Measurements from ENCODE around the gene MRGPRF. TPM values are rescaled to one million over a fixed set of nuclear protein-coding genes. Genes with fewer than 3 reads are reported as not detected.

Gene MRGPRF
- total and polyA plus RNA-seq, 8 donors: 6.7 to 123 (median 20.8) TPM

DNA sequence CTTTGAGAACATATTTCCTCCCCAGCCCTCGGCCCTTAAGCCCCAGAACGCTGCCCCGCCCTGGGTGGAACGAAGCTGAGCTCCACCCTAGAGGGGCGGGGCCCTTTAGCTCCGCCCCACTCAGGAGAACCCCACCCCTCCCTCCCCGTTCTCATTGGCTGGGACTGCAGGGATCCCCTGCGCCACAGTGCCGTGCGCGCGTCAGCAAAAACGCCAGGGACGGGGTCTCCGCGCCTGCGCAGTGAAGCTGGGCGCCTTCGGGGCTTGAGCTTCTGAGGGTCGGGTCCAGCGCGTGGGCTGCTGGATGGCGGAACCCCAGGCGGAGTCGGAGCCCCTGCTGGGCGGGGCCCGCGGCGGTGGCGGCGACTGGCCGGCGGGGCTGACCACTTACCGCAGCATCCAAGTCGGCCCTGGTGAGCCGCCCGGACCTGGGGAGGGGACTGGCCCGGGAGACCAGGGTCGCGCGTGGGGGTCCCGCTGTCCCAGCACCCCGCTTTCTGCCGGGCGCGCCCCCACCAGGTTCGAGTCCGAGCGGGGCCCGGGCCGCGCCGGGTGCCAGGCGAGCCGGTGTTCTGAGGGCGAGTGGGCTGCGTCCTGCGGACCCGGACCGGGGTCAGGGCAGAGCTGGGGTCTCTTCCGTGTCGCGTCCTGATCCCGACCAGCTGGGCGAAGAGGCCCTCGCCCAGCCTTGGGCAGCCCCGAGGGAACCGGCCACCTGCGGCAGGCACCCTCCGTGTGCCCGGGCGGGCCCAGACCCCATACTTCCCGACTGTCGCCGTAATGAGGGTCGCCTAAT is 35.8 kb upstream of the MRGPRF start, which contains the start of gene TPCN2:
TSS of gene TPCN2 (plus strand) at position 239 of the 796 bp plus-strand sequence. CDS start at position 305, 66 bp downstream.
- peak; percentile 92 to 99 for DNase-seq
- Histone ChIP-seq H3K4me1 (peaks cover 41 to 66% (median 54%) of the 10 kb centered on the region in 4 donors), H3K4me3 (peak within 1 kb of the TSS; percentile 66 to 98 (median 80)), H3K27me3 (no peaks in the 10 kb centered on the region), H3K27ac (peak within 1 kb of the TSS; percentile 87 to 98 (median 92)), H3K9me3 (no peaks in the 10 kb centered on the region), H3K36me3 (peaks cover 0 to 6% (median 3%) of the 10 kb centered on the region in 4 donors)
- TF ChIP-seq, protein P1, sequence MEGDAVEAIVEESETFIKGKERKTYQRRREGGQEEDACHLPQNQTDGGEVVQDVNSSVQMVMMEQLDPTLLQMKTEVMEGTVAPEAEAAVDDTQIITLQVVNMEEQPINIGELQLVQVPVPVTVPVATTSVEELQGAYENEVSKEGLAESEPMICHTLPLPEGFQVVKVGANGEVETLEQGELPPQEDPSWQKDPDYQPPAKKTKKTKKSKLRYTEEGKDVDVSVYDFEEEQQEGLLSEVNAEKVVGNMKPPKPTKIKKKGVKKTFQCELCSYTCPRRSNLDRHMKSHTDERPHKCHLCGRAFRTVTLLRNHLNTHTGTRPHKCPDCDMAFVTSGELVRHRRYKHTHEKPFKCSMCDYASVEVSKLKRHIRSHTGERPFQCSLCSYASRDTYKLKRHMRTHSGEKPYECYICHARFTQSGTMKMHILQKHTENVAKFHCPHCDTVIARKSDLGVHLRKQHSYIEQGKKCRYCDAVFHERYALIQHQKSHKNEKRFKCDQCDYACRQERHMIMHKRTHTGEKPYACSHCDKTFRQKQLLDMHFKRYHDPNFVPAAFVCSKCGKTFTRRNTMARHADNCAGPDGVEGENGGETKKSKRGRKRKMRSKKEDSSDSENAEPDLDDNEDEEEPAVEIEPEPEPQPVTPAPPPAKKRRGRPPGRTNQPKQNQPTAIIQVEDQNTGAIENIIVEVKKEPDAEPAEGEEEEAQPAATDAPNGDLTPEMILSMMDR (IDR thresholded peaks at IDR 0.05): no peak
- TF ChIP-seq POLR2AphosphoS5 (IDR thresholded peaks at IDR 0.05): peak; percentile 93 to 95 (median 94)
- TF ChIP-seq POLR2A (IDR thresholded peaks at IDR 0.05): peak in 1 of 4 donors; percentile 70
- intact Hi-C loops (cut with DNase I; ENCODE audit: low total_unique reads): no loop called here
- WGBS, 5 donors: 0 to 1% (median 0%) methylated on average over 11 to 76 of the region's 76 CpGs

DNA sequence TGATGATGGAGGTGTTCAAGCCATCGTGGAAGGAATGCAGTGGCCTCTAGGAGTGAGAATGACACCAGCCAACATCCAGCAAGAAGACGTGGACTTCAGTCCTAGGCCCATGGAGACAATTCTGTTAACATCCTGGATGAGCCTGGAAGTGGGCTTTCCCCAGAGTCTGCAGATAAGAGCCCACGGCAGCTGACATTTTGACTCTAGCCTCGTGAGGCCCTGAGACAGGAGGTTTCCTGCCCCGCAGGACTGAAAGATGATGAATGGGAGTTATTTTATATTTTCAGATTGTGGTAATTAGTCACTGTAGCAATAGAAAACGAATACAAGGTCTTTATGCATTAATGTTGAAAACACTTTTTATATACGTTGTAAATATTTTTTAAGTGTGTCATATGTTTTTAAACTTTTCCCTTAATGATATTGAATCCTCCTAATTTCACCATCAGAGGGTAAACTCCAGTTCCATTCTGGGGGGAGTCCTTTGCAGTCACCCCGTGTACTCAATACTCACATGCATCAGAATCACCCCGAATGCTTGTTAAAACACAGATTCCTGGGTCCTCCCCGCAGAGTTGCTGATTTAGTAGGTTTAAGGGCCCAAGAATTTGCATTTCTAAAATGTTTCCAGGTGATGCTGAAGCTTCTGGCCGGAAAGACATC is 35.1 kb upstream of the MRGPRF start:
- Histone ChIP-seq H3K36me3 (no peaks in the 10 kb centered on the region), H3K4me3 (peak overlapping the region; percentile 66 to 98 (median 80))

DNA sequence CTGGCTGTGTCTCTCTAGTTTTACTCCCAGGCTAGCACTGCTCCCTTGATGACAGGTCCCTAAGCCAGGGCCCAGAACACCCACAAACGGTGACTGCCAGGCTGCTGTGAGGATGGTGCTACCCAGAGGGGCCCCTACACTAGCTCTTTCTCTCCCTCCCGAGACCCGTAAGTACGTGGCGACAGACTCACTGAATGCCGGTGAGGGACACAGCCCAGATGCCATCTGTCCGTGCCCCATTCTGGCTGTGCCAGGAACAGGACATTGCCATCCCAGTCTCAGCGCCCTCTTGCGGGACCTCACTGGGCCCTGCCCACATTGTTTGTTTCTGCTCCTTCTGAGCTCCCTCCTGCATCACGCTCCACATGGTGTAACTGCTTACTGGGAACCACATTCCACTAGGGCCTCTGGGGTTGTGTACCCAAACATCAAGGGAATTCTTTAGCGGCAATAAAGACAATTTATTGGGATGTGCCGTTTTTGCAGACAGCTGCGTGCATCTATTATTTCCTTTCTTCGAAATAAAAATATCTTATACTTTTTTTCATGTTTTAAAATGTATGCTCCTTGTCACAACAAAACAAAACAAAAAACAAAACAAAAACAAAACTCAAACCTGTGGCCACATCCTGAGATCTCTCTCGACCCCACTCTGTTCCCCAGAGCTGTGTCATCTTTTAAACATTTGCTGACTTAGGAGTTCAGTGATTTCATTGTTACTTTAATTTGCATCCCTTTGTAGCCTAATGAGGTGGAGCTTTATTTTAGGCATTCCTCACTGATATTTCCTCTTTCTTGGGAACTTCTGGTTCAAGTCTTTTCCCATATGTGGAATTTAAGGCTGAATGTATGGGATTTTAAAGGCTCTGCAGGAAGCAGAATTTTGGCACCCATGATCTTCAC is 31.3 kb upstream of the MRGPRF start:
- 19 to 23% (median 22%) methylated on average over 13 to 15 of the region's 15 CpGs for WGBS, 5 donors
- intact Hi-C loops (cut with DNase I; ENCODE audit: low total_unique reads): no loop called here

More for the DNA sequence above, 35.1 kb upstream of the MRGPRF start:
- Histone ChIP-seq H3K9me3 (no peaks in the 10 kb centered on the region), H3K27ac (peak overlapping the region in 4 of 5 donors; percentile 87 to 98 (median 94)), H3K27me3 (no peaks in the 10 kb centered on the region), H3K4me1 (peaks cover 38 to 61% (median 51%) of the 10 kb centered on the region in 4 donors)
- no peak for DNase-seq
- intact Hi-C loops (cut with DNase I; ENCODE audit: low total_unique reads): no loop called here
- TF ChIP-seq EP300 (IDR thresholded peaks at IDR 0.05): no peak
- no peak for TF ChIP-seq POLR2AphosphoS5 (IDR thresholded peaks at IDR 0.05)
- TF ChIP-seq, protein P1 (IDR thresholded peaks at IDR 0.05): no peak
- no peak for TF ChIP-seq POLR2A (IDR thresholded peaks at IDR 0.05)
- WGBS, 5 donors: 29 to 40% (median 35%) methylated on average over 11 of the region's 11 CpGs

More for the DNA sequence above, 31.3 kb upstream of the MRGPRF start:
- no peaks in the 10 kb centered on the region for H3K27me3 ChIP-seq
- no peak overlapping the region for H3K4me3 ChIP-seq
- peaks cover under 1 to 23% (median 16%) of the 10 kb centered on the region in 4 donors for H3K4me1 ChIP-seq
- peak; percentile 72 to 85 for DNase-seq
- H3K27ac ChIP-seq: peak overlapping the region in 4 of 5 donors; percentile 24 to 74 (median 38)
- TF ChIP-seq POLR2AphosphoS5 (IDR thresholded peaks at IDR 0.05): peak in 2 of 3 donors; percentile 66 to 76
- TF ChIP-seq, protein P1 (IDR thresholded peaks at IDR 0.05): peak in 4 of 7 experiments; percentile 16 to 51 (median 40)
- no peak for TF ChIP-seq POLR2A (IDR thresholded peaks at IDR 0.05)
- no peaks in the 10 kb centered on the region for H3K9me3 ChIP-seq
- H3K36me3 ChIP-seq: no peaks in the 10 kb centered on the region
